ENCODE measurements around the gene ALDH3B2. TPM values are rescaled to one million over a fixed set of nuclear protein-coding genes. Genes with fewer than 3 reads are reported as not detected.
"Not testable (repeated sequence)": the region's sequence is repeated elsewhere in the genome, so short reads cannot be mapped to it uniquely, and the experiment has no call there.

The ALDH3B2 gene
- total RNA-seq, 2 donors from 2014 or later: not detected

- DNase-seq; intact Hi-C loops (cut with DNase I); ATAC-seq: not testable (repeated sequence)
These were observed 54.5 kb downstream of the ALDH3B2 start for GRCh38 chr11:67619683-67620618.

- ATAC-seq; DNase-seq; intact Hi-C loops (cut with DNase I): not testable (repeated sequence)
These were observed 55.3 kb downstream of the ALDH3B2 start for GRCh38 chr11:67618901-67619659.

GRCh38 chr11:67617243-67617953 is 57.0 kb downstream of the ALDH3B2 start:
- intact Hi-C loops (cut with DNase I): no loop called here
- ATAC-seq: no peak

GRCh38 chr11:67616431-67617242 is 57.8 kb downstream of the ALDH3B2 start:
- DNase-seq (no peak), ATAC-seq (peak; percentile 10 to 13)
- intact Hi-C loops (cut with DNase I): no loop called here

More at GRCh38 chr11:67617243-67617953, 57.0 kb downstream of the ALDH3B2 start:
- DNase-seq: no peak

- ATAC-seq (no peak), DNase-seq (no peak)
- intact Hi-C loops (cut with DNase I): no loop called here
These were observed 58.5 kb downstream of the ALDH3B2 start for GRCh38 chr11:67615728-67616430.

GRCh38 chr11:67614730-67615714 is 59.4 kb downstream of the ALDH3B2 start:
- ATAC-seq (peak; percentile 23 to 36), DNase-seq (no peak)
- intact Hi-C loops (cut with DNase I): no loop called here

GRCh38 chr11:67613960-67614715 is 60.3 kb downstream of the ALDH3B2 start:
- DNase-seq (peak; percentile 72), ATAC-seq (peak; percentile 53 to 66)
- intact Hi-C loops (cut with DNase I): no loop called here

- no peak for DNase-seq
- intact Hi-C loops (cut with DNase I): no loop called here
- ATAC-seq: peak in 1 of 2 donors; percentile 7
These were observed 61.0 kb downstream of the ALDH3B2 start for GRCh38 chr11:67613313-67613959.

- intact Hi-C loops (cut with DNase I): no loop called here
- ATAC-seq (no peak), DNase-seq (no peak)
These were observed 61.7 kb downstream of the ALDH3B2 start for GRCh38 chr11:67612751-67613150.

Other genes with a start within 250 kb of the ALDH3B2 start
- 10 to 100 TPM; 25.5 to 31.0 TPM for gene RPS6KB2, start 246.1 kb downstream of the ALDH3B2 start, total RNA-seq
- gene PTPRCAP, start 236.9 kb downstream of the ALDH3B2 start, total RNA-seq: 1 to 10 TPM; 1.8 to 4.7 TPM
- 10 to 100 TPM; 35.4 to 40.7 TPM for gene CORO1B, start 231.1 kb downstream of the ALDH3B2 start, total RNA-seq
- not detected for gene GPR152, start 221.9 kb downstream of the ALDH3B2 start, total RNA-seq
- gene CABP4, start 219.3 kb downstream of the ALDH3B2 start, total RNA-seq: 1 to 10 TPM; 1.2 to 1.3 TPM
- gene TMEM134, start 205.4 kb downstream of the ALDH3B2 start, total RNA-seq: 10 to 100 TPM; 50.5 to 58.1 TPM
- gene AIP, start 191.6 kb downstream of the ALDH3B2 start, total RNA-seq: 10 to 100 TPM; 50.5 to 51.2 TPM
- 10 to 100 TPM; 27.7 to 34.7 TPM for gene PITPNM1, start 169.3 kb downstream of the ALDH3B2 start, total RNA-seq
- 10 to 100 TPM; 44.8 to 60.9 TPM for gene CDK2AP2, start 166.5 kb downstream of the ALDH3B2 start, total RNA-seq
- gene CABP2, start 151.2 kb downstream of the ALDH3B2 start, total RNA-seq: not detected
- 100 to 1,000 TPM; 314 to 337 TPM for gene GSTP1, start 90.8 kb downstream of the ALDH3B2 start, total RNA-seq
- gene NDUFV1, start 67.7 kb downstream of the ALDH3B2 start, total RNA-seq: 100 to 1,000 TPM; 422 to 434 TPM
- gene NUDT8, start 44.7 kb downstream of the ALDH3B2 start, total RNA-seq: 10 to 100 TPM; 60.1 to 61.7 TPM
- gene TBX10, start 34.9 kb downstream of the ALDH3B2 start, total RNA-seq: not detected
- not detected for gene ACY3, start 23.9 kb downstream of the ALDH3B2 start, total RNA-seq